Activated B cell treated with CpG ODN at 0.5 μM for 24 hours (primary cell): ENCODE data around the gene PET117. TPM values are rescaled to one million over a fixed set of nuclear protein-coding genes. Genes with fewer than 3 reads are reported as not detected.
"Not testable (repeated sequence)": the region's sequence is repeated elsewhere in the genome, so short reads cannot be mapped to it uniquely, and the experiment has no call there.

Experiments used
- ATAC-seq: fragments of 200-7000 bp; cut with Tn5 transposase; one replicate; pipeline ENCODE4 v1.10.0; 2021; ENCODE audit warnings: low read depth, mild to moderate bottlenecking, moderate library complexity
- CTCF ChIA-PET: fragments of 350-600 bp; sonication (Branson Sonifier 250); formaldehyde crosslinking; loops from one replicate; lab custom pipeline; 2021; ENCODE audit warnings: antibody characterized with exemption; lab: Charles Lee
- POLR2A ChIA-PET: fragments of 350-600 bp; sonication (Branson Sonifier 250); formaldehyde crosslinking; loops from one replicate; lab custom pipeline; 2021; ENCODE audit warnings: antibody characterized with exemption; lab: Charles Lee
- DNase-seq: peaks from one replicate; pipeline ENCODE4 v3.0.0; 2022
- H3K27ac Mint-ChIP-seq: one replicate; pipeline ENCODE4 v1.8.0; 2020; ENCODE audit warnings: mixed read lengths
- H3K27me3 Mint-ChIP-seq: one replicate; pipeline ENCODE4 v1.8.0; 2021; ENCODE audit warnings: mixed read lengths
- H3K36me3 Mint-ChIP-seq: one replicate; pipeline ENCODE4 v1.8.0; 2021; ENCODE audit warnings: low read depth, mixed read lengths
- H3K4me1 Mint-ChIP-seq: one replicate; pipeline ENCODE4 v1.8.0; 2021; ENCODE audit warnings: mixed read lengths
- H3K4me3 Mint-ChIP-seq: one replicate; pipeline ENCODE4 v1.8.0; 2020; ENCODE audit warnings: mild to moderate bottlenecking, mixed read lengths
- H3K9me3 Mint-ChIP-seq: one replicate; pipeline ENCODE4 v1.8.0; 2020; ENCODE audit warnings: mixed read lengths
- intact Hi-C: fragments of 100-400 bp; cut with micrococcal nuclease; formaldehyde crosslinking; loops from one replicate; pipeline ENCODE4 v1.15.1; 2024
- total RNA-seq: library from RNA; stranded (reverse); gene quantifications from 2 replicates; pipeline ENCODE4 v1.2.3, GENCODE V29; 2022
- TF ChIP-seq, protein P1 (sequence below): fragments of 200-600 bp; IDR thresholded peaks from one replicate; pipeline ENCODE4 v1.8.0; 2022; ENCODE audit warnings: antibody characterized with exemption, mild to moderate bottlenecking

PET117 gene
- total RNA-seq, 1 donor from 2014 or later, result 13.6 TPM

DNA sequence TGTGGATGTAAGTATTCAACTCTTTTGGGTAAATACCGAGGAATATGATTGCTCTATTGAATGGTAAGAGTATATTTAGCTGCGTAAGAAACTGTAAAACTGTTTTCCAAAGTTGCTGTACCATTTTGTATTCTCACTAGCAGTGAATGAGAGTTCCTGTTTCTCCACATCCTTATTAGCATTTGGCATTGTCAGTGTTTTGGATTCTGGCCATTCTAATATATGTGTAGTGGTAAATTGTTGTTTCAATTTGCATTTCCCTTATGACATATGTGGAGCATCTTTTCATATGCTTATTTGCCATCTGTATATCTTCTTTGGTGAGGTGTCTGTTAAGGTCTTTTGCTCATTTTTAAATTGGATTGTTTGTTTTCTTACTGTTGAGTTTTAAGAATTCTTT, 29.3 kb upstream of the PET117 start:
- intact Hi-C loops, result no loop called here
- Mint-ChIP-seq H3K4me3 (no peak overlapping the region), H3K27me3 (no peaks in the 10 kb centered on the region), H3K9me3 (peaks cover 13% of the 10 kb centered on the region), H3K4me1 (no peaks in the 10 kb centered on the region), H3K36me3 (no peaks in the 10 kb centered on the region), H3K27ac (no peak overlapping the region)
- CTCF ChIA-PET, result no interaction called here
- ATAC-seq (no peak), DNase-seq (no peak)
- POLR2A ChIA-PET, result no interaction called here
- TF ChIP-seq, protein P1, sequence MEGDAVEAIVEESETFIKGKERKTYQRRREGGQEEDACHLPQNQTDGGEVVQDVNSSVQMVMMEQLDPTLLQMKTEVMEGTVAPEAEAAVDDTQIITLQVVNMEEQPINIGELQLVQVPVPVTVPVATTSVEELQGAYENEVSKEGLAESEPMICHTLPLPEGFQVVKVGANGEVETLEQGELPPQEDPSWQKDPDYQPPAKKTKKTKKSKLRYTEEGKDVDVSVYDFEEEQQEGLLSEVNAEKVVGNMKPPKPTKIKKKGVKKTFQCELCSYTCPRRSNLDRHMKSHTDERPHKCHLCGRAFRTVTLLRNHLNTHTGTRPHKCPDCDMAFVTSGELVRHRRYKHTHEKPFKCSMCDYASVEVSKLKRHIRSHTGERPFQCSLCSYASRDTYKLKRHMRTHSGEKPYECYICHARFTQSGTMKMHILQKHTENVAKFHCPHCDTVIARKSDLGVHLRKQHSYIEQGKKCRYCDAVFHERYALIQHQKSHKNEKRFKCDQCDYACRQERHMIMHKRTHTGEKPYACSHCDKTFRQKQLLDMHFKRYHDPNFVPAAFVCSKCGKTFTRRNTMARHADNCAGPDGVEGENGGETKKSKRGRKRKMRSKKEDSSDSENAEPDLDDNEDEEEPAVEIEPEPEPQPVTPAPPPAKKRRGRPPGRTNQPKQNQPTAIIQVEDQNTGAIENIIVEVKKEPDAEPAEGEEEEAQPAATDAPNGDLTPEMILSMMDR, result no peak

DNA sequence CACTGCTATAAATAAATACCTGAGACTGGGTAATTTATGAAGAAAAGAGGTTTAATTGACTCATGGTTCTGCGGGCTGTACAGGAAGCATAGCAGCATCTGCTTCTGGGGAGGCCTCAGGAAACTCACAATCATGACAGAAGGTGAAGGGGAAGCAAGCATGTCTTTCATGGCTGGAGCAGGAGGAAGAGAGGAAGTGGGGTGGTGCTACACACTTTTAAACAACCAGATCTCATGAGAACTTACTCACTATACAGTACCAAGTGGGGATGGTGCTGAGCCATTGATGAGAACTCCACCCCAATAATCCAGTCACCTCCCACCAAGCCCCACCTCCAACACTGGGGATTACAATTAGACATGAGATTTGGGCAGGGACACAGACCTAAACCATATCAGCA, 9.1 kb upstream of the PET117 start:
- H3K4me3 Mint-ChIP-seq, POLR2A ChIA-PET, intact Hi-C loops, H3K27ac Mint-ChIP-seq, DNase-seq, CTCF ChIA-PET, H3K4me1 Mint-ChIP-seq, ATAC-seq, H3K36me3 Mint-ChIP-seq, H3K9me3 Mint-ChIP-seq: not testable (repeated sequence)
- peaks cover 21% of the 10 kb centered on the region for H3K27me3 Mint-ChIP-seq

DNA sequence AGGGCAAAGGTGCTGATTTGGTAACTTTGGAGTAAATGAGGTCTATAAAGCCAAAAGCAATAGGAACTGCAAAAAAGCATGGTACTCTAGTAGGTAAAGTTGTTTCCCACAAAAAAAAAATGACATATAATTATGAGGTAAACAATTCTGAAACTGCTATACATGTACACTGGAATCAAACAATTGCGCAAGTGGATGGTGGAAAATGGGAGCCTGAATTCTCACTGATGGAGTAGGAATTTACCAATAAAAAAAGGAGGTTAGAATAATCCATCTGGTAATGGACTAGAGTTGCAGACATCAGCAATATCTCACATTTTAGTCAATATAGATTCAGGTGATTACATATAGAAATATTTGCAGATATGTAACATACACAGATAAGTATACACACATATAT, 5.0 kb upstream of the PET117 start:
- Mint-ChIP-seq H3K4me1 (peaks cover 8% of the 10 kb centered on the region), H3K27me3 (peaks cover 5% of the 10 kb centered on the region), H3K4me3 (no peak overlapping the region), H3K36me3 (peaks cover 3% of the 10 kb centered on the region), H3K27ac (no peak overlapping the region), H3K9me3 (no peaks in the 10 kb centered on the region)
- ChIA-PET CTCF (no interaction called here), POLR2A (no interaction called here)
- intact Hi-C loops, result no loop called here
- DNase-seq, result no peak
- no peak for ATAC-seq
- TF ChIP-seq, protein P1, result no peak

DNA sequence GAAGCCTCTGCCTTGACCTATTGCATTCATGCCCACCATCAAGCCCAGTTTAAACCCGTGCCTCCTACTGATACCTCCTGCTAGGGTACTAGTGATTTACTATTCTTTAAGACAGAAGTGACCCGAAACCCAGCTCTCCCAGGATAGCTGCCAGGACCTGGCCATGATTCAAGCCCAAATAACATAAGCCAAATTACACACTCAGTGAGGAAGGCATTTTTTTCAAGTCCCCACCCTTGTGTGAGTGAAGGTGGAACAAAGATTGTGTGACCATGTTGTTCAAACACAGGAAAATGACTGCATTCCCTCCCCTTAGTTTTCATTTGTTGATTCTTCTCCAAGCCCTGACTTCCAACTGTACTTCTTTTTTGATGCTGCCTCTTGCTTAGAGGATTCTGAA, 3.7 kb upstream of the PET117 start:
- H3K36me3 Mint-ChIP-seq, result peaks cover 3% of the 10 kb centered on the region
- ChIA-PET POLR2A (interaction anchor here (0.8 kb wide), 1 partner anchor 164 kb away, joined by 4 read pairs; no protein-coding TSS in a partner anchor), CTCF (no interaction called here)
- H3K27ac Mint-ChIP-seq, result no peak overlapping the region
- no peaks in the 10 kb centered on the region for H3K9me3 Mint-ChIP-seq
- peaks cover 11% of the 10 kb centered on the region for H3K4me1 Mint-ChIP-seq
- TF ChIP-seq, protein P1, result no peak
- ATAC-seq, result no peak
- intact Hi-C loops, result no loop called here
- no peak for DNase-seq
- H3K4me3 Mint-ChIP-seq, result no peak overlapping the region
- H3K27me3 Mint-ChIP-seq, result peaks cover 5% of the 10 kb centered on the region

DNA sequence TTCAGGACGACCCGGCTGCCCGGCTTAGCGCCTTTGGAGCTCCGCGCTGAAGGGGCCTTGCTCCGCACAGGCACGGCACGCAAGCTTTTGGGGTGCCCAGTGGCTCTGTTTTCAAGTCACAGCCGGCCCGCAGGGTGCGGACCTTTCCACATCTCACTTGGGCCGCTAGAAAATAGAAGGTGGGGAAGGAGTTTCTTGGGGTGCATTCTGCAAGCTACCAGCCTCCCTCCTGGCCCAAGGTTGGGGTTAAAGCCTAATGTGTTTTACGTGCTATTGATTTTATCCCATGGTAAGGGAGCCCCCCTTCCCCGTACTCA, 561 bp downstream of the PET117 start:
- ATAC-seq (no peak), DNase-seq (no peak)
- Mint-ChIP-seq H3K4me3 (peak overlapping the region; percentile 90), H3K36me3 (peaks cover 16% of the 10 kb centered on the region), H3K4me1 (peaks cover 23% of the 10 kb centered on the region), H3K9me3 (no peaks in the 10 kb centered on the region), H3K27me3 (no peaks in the 10 kb centered on the region), H3K27ac (peak overlapping the region; percentile 87)
- ChIA-PET CTCF (interaction anchor here (0.6 to 2.3 kb wide), 2 partner anchors 456 to 1721 kb away, joined by 4 to 5 read pairs; partner anchors contain the start of gene RRBP1), POLR2A (interaction anchor here (0.6 to 2.0 kb wide), 14 partner anchors 8 to 569 kb away, joined by 3 to 17 read pairs (median 4); partner anchors contain the start of genes DSTN, DZANK1, MGME1 and POLR3F)
- intact Hi-C loops, result loop anchor here (1.0 to 5.0 kb wide), 6 partner anchors 236 to 1563 kb away; partner anchors contain the start of genes DTD1 and SMIM26
- TF ChIP-seq, protein P1, result no peak
